Naive thymus-derived CD4-positive, alpha-beta T cell (primary cell): Measurements from ENCODE around the gene CELA3B. TPM values are rescaled to one million over a fixed set of nuclear protein-coding genes. Genes with fewer than 3 reads are reported as not detected.
A peak's percentile ranks its signal among the peaks of the same experiment; 100 is the strongest.
"Not testable (repeated sequence)": the region's sequence is repeated elsewhere in the genome, so short reads cannot be mapped to it uniquely, and the experiment has no call there.

Experiments used
- ATAC-seq: fragments of 150-1000 bp; cut with Tn5 transposase; 2 replicates; pipeline ENCODE4 v1.10.0; 2021; ENCODE audit warnings: mild to moderate bottlenecking, moderate library complexity
- CTCF ChIA-PET: fragments of 350-600 bp; sonication (Branson Sonifier 250); formaldehyde crosslinking; loops from one replicate; lab custom pipeline; 2021; ENCODE audit warnings: antibody characterized with exemption; lab: Charles Lee
- POLR2A ChIA-PET: fragments of 350-600 bp; sonication (Branson Sonifier 250); formaldehyde crosslinking; loops from one replicate; lab custom pipeline; 2021; ENCODE audit warnings: antibody characterized with exemption, inconsistent platforms; lab: Charles Lee
- DNase-seq, 9 donors: peaks; one replicate each; pipeline versions ENCODE4 v3.0.0 to v3.0.0-alpha.2; 2020 to 2022; ENCODE audit warnings: mixed read lengths in 1 of 9
- H3K27ac ChIP-seq: one replicate; pipeline ENCODE4 v1.7.0; 2013; ENCODE audit warnings: mild to moderate bottlenecking, low read depth, low read length, moderate library complexity
- H3K27me3 ChIP-seq, 2 donors: one replicate each; pipeline ENCODE4 v1.7.0; 2013; ENCODE audit warnings: low read length in 2 of 2, mild to moderate bottlenecking in 2 of 2, moderate library complexity in 2 of 2; ENCODE audit not compliant: control insufficient read depth in 2 of 2, insufficient read depth in 2 of 2
- H3K36me3 ChIP-seq, 3 experiments: 1 replicate in 2 of 3; 2 replicates in 1 of 3; pipeline ENCODE4 v1.7.0; 2013; ENCODE audit warnings: low read length in 3 of 3, mild to moderate bottlenecking in 3 of 3, moderate library complexity in 1 of 3; ENCODE audit not compliant: insufficient read depth in 3 of 3, control insufficient read depth in 2 of 3
- H3K4me1 ChIP-seq, 2 donors: one replicate each; pipeline ENCODE4 v1.7.0; 2013; ENCODE audit warnings: low read length in 2 of 2, mild to moderate bottlenecking in 2 of 2, moderate library complexity in 1 of 2; ENCODE audit not compliant: control insufficient read depth in 2 of 2, insufficient read depth in 2 of 2
- H3K4me3 ChIP-seq: 2 replicates; pipeline ENCODE4 v1.7.0; 2013; ENCODE audit warnings: mild to moderate bottlenecking, low read length
- H3K9me3 ChIP-seq, 3 experiments: 1 replicate in 2 of 3; 2 replicates in 1 of 3; pipeline ENCODE4 v1.7.0; 2013; ENCODE audit warnings: low read length in 3 of 3; ENCODE audit not compliant: control insufficient read depth in 2 of 3
- H3K27ac Mint-ChIP-seq, 9 donors: one replicate each; pipeline ENCODE4 v1.8.0; 2020 to 2022; ENCODE audit warnings: mixed read lengths in 9 of 9, mild to moderate bottlenecking in 8 of 9, moderate library complexity in 5 of 9, inconsistent platforms in 2 of 9
- H3K27me3 Mint-ChIP-seq, 5 donors: one replicate each; pipeline ENCODE4 v1.8.0; 2021 to 2022; ENCODE audit warnings: mixed read lengths in 5 of 5, mild to moderate bottlenecking in 1 of 5
- H3K36me3 Mint-ChIP-seq, 5 donors: one replicate each; pipeline ENCODE4 v1.8.0; 2020 to 2022; ENCODE audit warnings: mixed read lengths in 5 of 5, mild to moderate bottlenecking in 3 of 5, inconsistent platforms in 1 of 5
- H3K4me1 Mint-ChIP-seq, 7 donors: one replicate each; pipeline ENCODE4 v1.8.0; 2020 to 2022; ENCODE audit warnings: mixed read lengths in 7 of 7, mild to moderate bottlenecking in 3 of 7, inconsistent platforms in 1 of 7
- H3K4me3 Mint-ChIP-seq, 10 donors: one replicate each; pipeline ENCODE4 v1.8.0; 2020 to 2022; ENCODE audit warnings: mild to moderate bottlenecking in 10 of 10, mixed read lengths in 10 of 10, moderate library complexity in 6 of 10, inconsistent platforms in 2 of 10
- H3K9me3 Mint-ChIP-seq, 11 donors: one replicate each; pipeline ENCODE4 v1.8.0; 2020 to 2022; ENCODE audit warnings: mixed read lengths in 11 of 11, mild to moderate bottlenecking in 4 of 11, inconsistent platforms in 1 of 11, moderate library complexity in 1 of 11
- intact Hi-C, 2 donors: fragments of 100-400 bp; cut with micrococcal nuclease; formaldehyde crosslinking; loops; one replicate each; pipeline ENCODE4 v1.15.1; 2023
- polyA plus RNA-seq, 2 donors: library from polyadenylated mRNA; unstranded; fragments of 300-500 nt; fragmentation: Illumina TruSeq; gene quantifications; one replicate each; pipeline ENCODE4 v1.2.3, GENCODE V29; 2021
- total RNA-seq, 6 experiments: library from RNA in 5 of 6; stranded (reverse) in 5 of 6; gene quantifications; 1 replicate in 5 of 6; 2 replicates in 1 of 6; pipeline ENCODE4 v1.2.3 and lab custom pipeline; 2021 to 2026

The CELA3B gene
- total and polyA plus RNA-seq, 7 experiments from 2014 or later = not detected

GRCh38 chr1:22014575-22015206 is 37.9 kb downstream of the CELA3B start:
- H3K27ac ChIP-seq, POLR2A ChIA-PET, intact Hi-C loops, H3K4me3 Mint-ChIP-seq, H3K27me3 Mint-ChIP-seq, H3K36me3 Mint-ChIP-seq, ATAC-seq, H3K27me3 ChIP-seq, H3K36me3 ChIP-seq, DNase-seq, H3K9me3 ChIP-seq, H3K4me3 ChIP-seq, H3K9me3 Mint-ChIP-seq: not testable (repeated sequence)
- CTCF ChIA-PET = interaction anchor here (0.6 kb wide), 1 partner anchor 287 kb away, joined by 4 read pairs; no protein-coding TSS in a partner anchor
- H3K27ac Mint-ChIP-seq = peak overlapping the region in 3 of 9 donors; percentile 3 to 76 (median 45)
- H3K4me1 ChIP-seq = peaks cover 12 to 14% of the 10 kb centered on the region in 2 donors
- H3K4me1 Mint-ChIP-seq = peaks cover 11 to 16% (median 14%) of the 10 kb centered on the region in 7 donors

- POLR2A ChIA-PET = interaction anchor here (0.5 to 1.4 kb wide), 5 partner anchors 13 to 69 kb away, joined by 3 to 16 read pairs (median 3); partner anchors contain the start of gene CDC42
- H3K4me3 ChIP-seq = no peak overlapping the region
Measured at GRCh38 chr1:22018583-22019559, 42.0 kb downstream of the CELA3B start.

GRCh38 chr1:22021061-22021460 is 44.2 kb downstream of the CELA3B start:
- CTCF ChIA-PET = interaction anchor here (0.6 to 5.3 kb wide), 2 partner anchors 33 to 323 kb away, joined by 3 to 56 read pairs; partner anchors contain the start of gene CDC42
- H3K36me3 ChIP-seq = peaks cover 0 to 4% (median 0%) of the 10 kb centered on the region in 3 experiments
- H3K27ac ChIP-seq = no peak overlapping the region
- Mint-ChIP-seq H3K4me3 (peak overlapping the region in 2 of 10 donors; percentile 14 to 22), H3K9me3 (peaks cover 0 to 3% (median 0%) of the 10 kb centered on the region in 11 donors), H3K4me1 (peaks cover 28 to 48% (median 41%) of the 10 kb centered on the region in 7 donors), H3K27ac (peak overlapping the region in 5 of 9 donors; percentile 23 to 84 (median 45)), H3K36me3 (peaks cover 2 to 6% (median 3%) of the 10 kb centered on the region in 5 donors), H3K27me3 (no peaks in the 10 kb centered on the region)
- H3K27me3 ChIP-seq = no peaks in the 10 kb centered on the region
- intact Hi-C loops = loop anchor here in 1 of 2 donors (5.0 to 10.0 kb wide), 3 partner anchors 59 to 844 kb away; partner anchors contain the start of genes ECE1 and EIF4G3
- no peak for DNase-seq
- ATAC-seq = no peak
- H3K4me1 ChIP-seq = peaks cover 26 to 32% of the 10 kb centered on the region in 2 donors
- H3K4me3 ChIP-seq = no peak overlapping the region
- POLR2A ChIA-PET = interaction anchor here (0.6 to 25.0 kb wide), 2 partner anchors 34 to 238 kb away, joined by 3 to 774 read pairs; partner anchors contain the start of gene CDC42
- no peaks in the 10 kb centered on the region for H3K9me3 ChIP-seq

More at GRCh38 chr1:22018583-22019559, 42.0 kb downstream of the CELA3B start:
- intact Hi-C loops = loop anchor here (1.0 kb wide), 3 partner anchors 33 to 86 kb away; partner anchors contain the start of gene CDC42 (in 1 of the 2)
- H3K9me3 ChIP-seq = no peaks in the 10 kb centered on the region
- Mint-ChIP-seq H3K27ac (peak overlapping the region; percentile 83 to 99 (median 95)), H3K9me3 (no peaks in the 10 kb centered on the region), H3K27me3 (peaks cover 0 to 3% (median 0%) of the 10 kb centered on the region in 5 donors), H3K4me3 (peak overlapping the region; percentile 44 to 77 (median 66)), H3K36me3 (no peaks in the 10 kb centered on the region), H3K4me1 (peaks cover 20 to 32% (median 30%) of the 10 kb centered on the region in 7 donors)
- no peaks in the 10 kb centered on the region for H3K36me3 ChIP-seq
- DNase-seq = peak; percentile 31 to 86 (median 68)
- H3K27me3 ChIP-seq = no peaks in the 10 kb centered on the region
- CTCF ChIA-PET = interaction anchor here (0.6 to 0.9 kb wide), 5 partner anchors 35 to 175 kb away, joined by 3 to 4 read pairs (median 4); no protein-coding TSS in a partner anchor
- ATAC-seq = peak; percentile 96
- H3K4me1 ChIP-seq = peaks cover 22 to 27% of the 10 kb centered on the region in 2 donors
- H3K27ac ChIP-seq = peak overlapping the region; percentile 47

GRCh38 chr1:22024485-22025367 is 47.9 kb downstream of the CELA3B start:
- H3K27ac ChIP-seq = peak overlapping the region; percentile 99
- H3K27me3 ChIP-seq = no peaks in the 10 kb centered on the region
- ChIA-PET CTCF (interaction anchor here (0.6 to 5.3 kb wide), 12 partner anchors 7 to 80 kb away, joined by 3 to 56 read pairs (median 6); partner anchors contain the start of gene CDC42), POLR2A (interaction anchor here (0.7 to 25.0 kb wide), 22 partner anchors 9 to 700 kb away, joined by 3 to 774 read pairs (median 4); partner anchors contain the start of genes CDC42 and USP48)
- H3K36me3 ChIP-seq = peaks cover 0 to 4% (median 0%) of the 10 kb centered on the region in 3 experiments
- H3K36me3 Mint-ChIP-seq = peaks cover 7 to 9% (median 8%) of the 10 kb centered on the region in 5 donors
- H3K4me1 Mint-ChIP-seq = peaks cover 28 to 68% (median 51%) of the 10 kb centered on the region in 7 donors
- peaks cover 22 to 23% of the 10 kb centered on the region in 2 donors for H3K4me1 ChIP-seq
- H3K27ac Mint-ChIP-seq = peak overlapping the region; percentile 95 to 100 (median 98)
- no peaks in the 10 kb centered on the region for H3K27me3 Mint-ChIP-seq
- H3K4me3 ChIP-seq = peak overlapping the region; percentile 91
- DNase-seq (peak; percentile 55 to 92 (median 85)), ATAC-seq (peak; percentile 79)
- H3K4me3 Mint-ChIP-seq = peak overlapping the region; percentile 89 to 97 (median 94)
- peaks cover 0 to 4% (median 0%) of the 10 kb centered on the region in 11 donors for H3K9me3 Mint-ChIP-seq
- intact Hi-C loops = loop anchor here (1.0 to 10.0 kb wide), 12 partner anchors 15 to 847 kb away; partner anchors contain the start of genes USP48 (in 2 of the 2), CDC42 (in 1 of the 2), ECE1 (in 1 of the 2) and EIF4G3 (in 1 of the 2)
- no peaks in the 10 kb centered on the region for H3K9me3 ChIP-seq
